Activated CD4-positive, alpha-beta T cell treated with anti-CD3 and anti-CD28 coated beads, Interleukin-2, Interleukin-6, amounts not matched to agents 100 ng/mL and 50 ng/mL, durations not matched to agents 16 hours and 8 hours (primary cell): ENCODE data around the gene DUS1L.
"Not testable (repeated sequence)": the region's sequence is repeated elsewhere in the genome, so short reads cannot be mapped to it uniquely, and the experiment has no call there.

ENCODE experiments used
- DNase-seq: peaks from one replicate; pipeline ENCODE4 v3.0.0-alpha.2; 2020

The DUS1L gene

DNA sequence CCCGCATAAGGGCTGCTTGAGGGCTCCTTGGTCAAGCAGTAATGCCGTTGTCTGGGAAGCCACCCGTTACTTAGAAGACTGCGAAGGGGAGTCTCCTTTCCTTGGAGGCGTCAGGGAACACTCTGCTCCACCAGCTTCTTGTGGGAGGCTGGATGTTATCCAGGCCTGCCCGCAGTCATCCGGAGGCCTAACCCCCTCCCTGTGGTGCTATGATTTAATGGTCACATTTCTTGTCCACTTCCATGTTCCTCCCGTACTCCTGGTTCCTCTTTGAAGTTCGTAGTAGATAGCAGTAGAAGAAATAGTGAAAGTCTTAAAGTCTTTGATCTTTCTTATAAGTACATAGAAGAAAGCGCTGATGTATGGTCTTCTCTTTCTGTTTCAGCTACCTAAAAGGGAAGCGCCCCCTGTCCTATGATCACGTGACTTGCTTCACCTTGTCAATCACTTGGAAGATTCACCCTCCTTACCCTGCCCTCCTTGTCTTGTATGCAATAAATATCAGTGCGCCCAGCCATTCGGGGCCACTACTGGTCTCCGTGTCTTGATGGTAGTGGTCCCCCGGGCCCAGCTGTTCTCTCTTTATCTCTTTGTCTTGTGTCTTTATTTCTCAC, 26.7 kb downstream of the DUS1L start:
- DNase-seq: not testable (repeated sequence)

DNA sequence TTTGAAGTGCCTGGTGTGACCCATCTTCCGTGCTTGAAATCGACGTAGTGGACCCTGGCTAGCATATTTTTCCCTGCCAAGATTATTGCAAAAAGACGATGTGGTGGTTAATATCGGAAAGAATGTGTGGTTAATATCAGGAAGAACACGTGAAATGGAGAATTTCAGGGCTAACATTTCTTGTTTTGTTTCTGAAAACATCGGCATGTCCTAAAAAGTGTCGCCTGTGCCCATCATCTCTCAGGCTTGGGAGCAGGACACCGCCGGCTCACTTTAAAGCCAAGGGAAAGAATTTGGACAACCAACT, 27.8 kb downstream of the DUS1L start:
- DNase-seq: no peak

- peak; percentile 97 for DNase-seq
These were observed 28.3 kb downstream of the DUS1L start, which contains the start of gene DCXR for GRCh38 chr17:82037092-82037888. Gene DCXR (minus strand): TSS chr17:82037697. CDS start chr17:82037682, 15 bp downstream.

- no peak for DNase-seq
These were observed 28.9 kb downstream of the DUS1L start for GRCh38 chr17:82036634-82037091.

GRCh38 chr17:82035956-82036633, 29.5 kb downstream of the DUS1L start:
- DNase-seq: no peak

GRCh38 chr17:82035488-82035887, 30.1 kb downstream of the DUS1L start:
- no peak for DNase-seq

GRCh38 chr17:82034371-82035011, 31.1 kb downstream of the DUS1L start:
- DNase-seq: no peak

DNA sequence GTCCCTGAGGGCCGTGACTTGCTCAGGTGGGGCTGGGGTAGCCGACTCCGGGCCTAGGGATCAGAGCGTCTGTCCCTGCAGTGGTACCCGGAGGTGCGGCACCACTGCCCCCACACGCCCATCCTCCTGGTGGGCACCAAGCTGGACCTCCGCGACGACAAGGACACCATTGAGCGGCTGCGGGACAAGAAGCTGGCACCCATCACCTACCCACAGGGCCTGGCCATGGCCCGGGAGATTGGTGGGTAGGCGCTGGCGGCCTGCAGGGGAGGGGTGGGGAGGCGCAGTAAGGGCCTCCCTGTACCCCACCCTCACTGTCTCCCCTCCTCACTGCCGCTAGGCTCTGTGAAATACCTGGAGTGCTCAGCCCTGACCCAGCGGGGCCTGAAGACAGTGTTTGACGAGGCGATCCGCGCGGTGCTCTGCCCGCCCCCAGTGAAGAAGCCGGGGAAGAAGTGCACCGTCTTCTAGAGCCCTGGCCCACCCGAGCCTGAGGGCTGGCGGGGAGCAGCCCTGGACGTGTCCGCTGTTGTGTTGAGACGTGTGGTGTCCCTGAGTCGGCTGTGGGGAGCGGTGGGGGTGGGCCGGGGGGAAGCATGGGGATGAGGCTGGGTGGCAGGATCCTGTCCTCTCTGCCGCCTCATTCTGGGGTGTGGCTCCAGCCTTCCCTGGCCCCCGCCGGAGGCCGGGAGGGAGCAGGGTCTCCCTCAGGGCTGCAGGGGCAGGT, 32.1 kb downstream of the DUS1L start:
- DNase-seq: no peak

DNA sequence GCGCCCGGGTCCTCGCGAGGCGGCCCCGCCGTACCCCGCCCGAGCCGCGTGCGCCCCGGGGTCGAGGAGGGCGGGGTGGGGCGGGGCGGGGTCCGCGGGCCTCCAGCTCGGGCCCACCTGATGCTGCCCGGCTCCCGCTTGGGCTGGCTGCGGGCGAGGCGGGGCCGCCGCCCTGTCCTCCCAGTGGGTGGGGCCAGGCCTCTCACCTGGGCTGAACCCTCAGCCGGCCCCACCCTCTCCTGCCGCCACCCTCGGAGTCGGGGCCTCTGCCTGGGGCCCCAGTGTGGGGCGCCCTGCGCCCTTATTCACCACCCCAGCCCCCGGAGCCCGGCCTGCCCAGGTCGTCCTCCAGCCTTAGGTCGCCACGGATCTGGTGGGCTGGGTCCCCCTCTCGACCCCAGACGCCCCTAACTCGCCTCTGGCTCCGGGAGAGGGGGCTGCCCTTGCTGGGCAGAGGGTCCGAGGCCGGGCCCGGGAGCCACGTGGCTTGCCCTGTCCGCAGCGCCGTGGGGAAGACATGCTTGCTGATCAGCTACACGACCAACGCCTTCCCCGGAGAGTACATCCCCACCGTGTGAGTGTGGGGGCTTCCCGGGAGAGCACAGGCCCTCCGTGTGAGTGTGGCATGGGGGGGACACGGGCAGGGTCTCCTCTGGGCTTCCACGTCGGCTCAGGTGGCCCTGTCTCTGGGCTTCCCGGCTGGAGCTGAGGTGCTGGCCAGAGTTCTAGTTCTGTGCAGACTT, 33.5 kb downstream of the DUS1L start:
- DNase-seq: peak; percentile 60

GRCh38 chr17:82031303-82031884, 34.2 kb downstream of the DUS1L start, which contains the start of gene RAC3:
Gene RAC3 (plus strand): TSS chr17:82031678. CDS start chr17:82031762, 84 bp downstream.
- DNase-seq: no peak

DNA sequence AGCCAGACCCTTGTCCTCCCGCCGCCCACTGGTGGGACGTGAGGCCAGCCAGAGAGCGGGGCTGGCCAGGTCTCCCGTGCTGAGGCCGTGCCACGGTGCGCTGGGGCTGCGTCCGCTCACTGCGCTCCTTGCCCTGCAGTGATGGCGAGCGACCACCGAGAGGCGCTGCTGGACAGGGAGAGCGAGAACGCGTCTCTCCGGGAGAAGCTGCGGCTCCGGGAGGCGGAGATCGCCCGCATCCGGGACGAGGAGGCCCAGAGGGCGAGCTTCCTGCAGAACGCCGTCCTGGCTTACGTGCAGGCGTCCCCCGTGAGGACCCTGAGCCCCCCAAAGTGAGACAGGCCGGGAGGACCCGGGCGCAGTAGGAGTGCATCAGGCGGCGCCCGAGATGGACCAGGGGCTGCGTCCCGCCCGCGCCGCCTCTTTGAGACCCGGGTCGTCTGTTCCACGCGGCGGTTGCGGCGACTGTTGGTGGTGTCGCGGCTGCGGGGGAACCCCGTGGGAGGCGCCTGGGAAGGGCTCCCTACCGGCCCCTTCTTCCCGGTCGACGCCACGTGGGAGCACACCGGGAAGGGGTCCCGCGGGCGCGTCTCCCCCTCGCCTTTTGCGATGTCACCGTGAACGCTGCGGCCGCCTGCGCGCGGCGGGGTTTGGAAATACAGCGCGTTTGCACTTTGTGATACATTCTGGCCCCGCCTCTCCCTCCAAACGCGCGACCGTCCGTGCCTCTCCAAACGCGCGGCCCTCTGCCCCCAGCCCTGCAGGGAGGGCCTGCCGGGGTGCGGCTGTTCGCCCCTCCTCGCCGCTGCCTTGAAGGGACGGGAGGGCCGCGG, 34.9 kb downstream of the DUS1L start:
- DNase-seq: peak; percentile 90

DNA sequence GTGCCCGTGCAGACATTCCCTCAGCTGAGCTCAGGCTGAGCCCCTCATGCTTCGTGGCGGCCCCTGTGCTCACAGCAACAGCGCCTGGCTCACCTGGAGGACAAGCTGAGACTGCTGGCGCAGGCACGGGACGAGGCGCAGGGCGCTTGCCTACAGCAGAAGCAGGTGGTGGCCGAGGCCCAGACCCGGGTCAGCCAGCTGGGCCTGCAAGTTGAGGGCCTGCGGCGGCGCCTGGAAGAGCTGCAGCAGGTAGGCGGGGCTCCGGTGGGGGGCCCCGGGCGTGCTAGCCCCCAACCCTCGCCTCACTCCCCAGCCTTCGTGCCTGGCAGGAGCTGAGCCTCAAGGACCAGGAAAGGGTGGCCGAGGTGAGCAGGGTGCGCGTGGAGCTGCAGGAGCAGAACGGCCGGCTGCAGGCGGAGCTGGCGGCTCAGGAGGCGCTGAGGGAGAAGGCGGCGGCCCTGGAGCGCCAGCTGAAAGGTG, 35.6 kb downstream of the DUS1L start:
- DNase-seq: no peak

- no peak for DNase-seq
These were observed 36.2 kb downstream of the DUS1L start for GRCh38 chr17:82029391-82029790.

DNA sequence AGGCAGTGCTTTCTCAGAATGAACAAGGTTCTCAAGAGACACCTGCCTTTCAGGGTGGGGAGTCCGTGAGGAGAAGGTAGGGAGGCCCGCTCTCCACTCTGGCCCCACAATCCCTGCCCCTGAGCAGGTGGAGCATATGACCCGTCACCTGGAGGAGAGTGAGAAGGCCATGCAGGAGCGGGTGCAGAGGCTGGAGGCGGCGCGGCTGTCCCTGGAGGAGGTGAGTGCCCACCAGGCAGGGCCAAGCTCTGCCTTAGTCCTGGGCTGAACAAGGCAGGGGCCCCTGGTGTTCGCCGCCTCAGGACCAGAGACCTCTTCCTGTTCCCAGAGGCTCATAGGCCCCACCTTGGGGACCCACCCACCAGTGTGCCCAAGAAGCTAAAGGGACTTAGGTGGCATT, 36.6 kb downstream of the DUS1L start:
- DNase-seq: no peak

GRCh38 chr17:82028246-82028645, 37.4 kb downstream of the DUS1L start:
- DNase-seq: no peak

DNA sequence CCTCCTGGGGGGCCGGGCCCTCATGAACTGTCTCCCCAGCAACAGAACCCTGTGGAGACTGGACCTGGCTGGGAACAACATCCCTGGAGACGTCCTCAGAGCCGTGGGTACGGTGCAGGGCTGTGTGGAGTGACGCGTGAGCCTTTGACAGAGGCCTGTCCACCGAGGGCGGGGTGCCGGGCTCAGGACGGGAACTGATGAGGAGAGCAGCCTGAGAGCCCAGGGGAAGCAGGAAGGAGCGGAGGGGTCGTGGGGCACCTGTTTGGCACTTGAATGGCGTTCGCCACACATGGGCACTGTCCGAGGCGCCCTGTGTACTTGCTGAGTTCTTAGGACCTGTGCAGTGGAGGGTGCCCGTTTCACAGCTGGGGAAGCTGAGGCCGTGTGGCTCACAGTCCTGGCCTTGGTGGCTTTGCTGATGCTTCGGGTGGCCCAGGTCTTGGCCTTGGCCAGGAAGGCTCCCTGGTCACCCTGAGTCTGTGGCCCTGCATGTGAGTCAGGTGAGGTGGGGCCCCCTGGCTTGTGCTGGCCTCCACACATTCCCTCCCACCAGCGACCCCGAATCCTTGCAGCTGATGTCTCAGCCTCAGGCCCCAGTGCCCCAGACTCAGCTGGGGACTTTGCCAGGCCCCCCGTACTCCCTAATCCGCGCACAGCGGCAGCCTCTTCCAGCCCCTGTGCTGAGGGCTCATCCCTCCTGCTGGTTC, 40.0 kb downstream of the DUS1L start:
- DNase-seq: no peak

DNA sequence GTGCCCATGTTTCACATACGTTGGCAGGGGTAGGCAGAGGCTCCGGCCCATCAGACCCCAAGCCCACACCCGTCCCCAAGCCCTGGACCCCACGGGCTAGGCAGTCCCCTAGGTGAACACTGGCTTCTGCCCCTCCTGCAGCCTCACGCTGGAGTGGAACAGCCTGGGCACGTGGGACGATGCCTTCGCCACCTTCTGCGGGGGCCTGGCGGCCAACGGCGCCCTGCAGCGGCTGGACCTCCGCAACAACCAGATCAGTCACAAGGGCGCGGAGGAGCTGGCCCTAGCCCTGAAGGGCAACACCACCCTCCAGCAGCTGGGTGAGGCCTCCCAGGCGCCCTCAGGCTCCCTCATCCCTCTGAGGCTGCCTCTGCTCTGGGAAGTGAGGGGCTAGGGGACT, 40.7 kb downstream of the DUS1L start:
- no peak for DNase-seq

DNA sequence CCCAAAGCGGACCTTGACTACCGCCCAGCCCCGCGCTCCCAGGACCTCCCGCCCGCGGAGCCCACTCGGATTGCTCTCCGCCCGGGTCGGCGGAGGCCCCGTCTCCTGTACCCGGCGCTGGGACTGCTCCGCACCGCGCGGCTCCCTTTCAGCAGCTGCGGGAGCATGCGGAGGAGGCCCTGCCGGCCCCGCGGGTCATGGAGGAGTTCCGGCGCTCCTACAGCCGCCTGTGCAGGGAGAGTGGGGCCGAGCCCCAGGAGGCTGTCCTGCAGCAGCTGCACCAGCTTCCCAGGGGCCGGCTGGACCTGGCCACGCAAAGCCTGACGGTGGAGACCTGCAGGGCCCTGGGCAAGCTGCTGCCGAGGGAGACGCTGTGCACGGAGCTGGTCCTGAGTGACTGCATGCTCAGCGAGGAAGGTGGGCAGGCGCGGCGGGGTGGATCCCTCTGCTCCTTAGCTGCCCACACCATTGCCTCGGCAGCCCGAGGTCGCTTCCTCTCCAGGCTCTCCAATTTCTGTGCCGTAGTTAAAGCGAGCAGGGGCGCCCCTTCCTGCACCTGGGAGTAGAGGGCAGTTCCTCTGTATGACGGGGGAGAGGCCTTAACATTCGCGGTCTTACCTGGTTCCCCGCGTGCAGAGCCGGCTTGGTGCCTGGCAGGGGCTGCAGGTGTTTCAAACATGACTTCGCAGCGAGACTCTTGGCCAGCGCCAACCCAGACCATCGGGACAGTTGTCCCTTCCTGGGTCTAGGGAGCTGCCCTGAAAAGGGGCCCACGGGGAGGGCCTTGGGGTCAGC, 42.0 kb downstream of the DUS1L start:
- DNase-seq: peak; percentile 35

- DNase-seq: peak; percentile 100
These were observed 42.6 kb downstream of the DUS1L start, which contains the start of gene LRRC45 for GRCh38 chr17:82022981-82023446. Gene LRRC45 (plus strand): TSS chr17:82023305. CDS start chr17:82023644, 339 bp downstream.
